HG03066 (cell line): ENCODE data around the gene ACVRL1.
"Not testable (repeated sequence)": the region's sequence is repeated elsewhere in the genome, so short reads cannot be mapped to it uniquely, and the experiment has no call there.

Experiments used
- ATAC-seq: cut with Tn5 transposase; IDR thresholded peaks from one replicate; pipeline ENCODE4 v1.9.1; 2021; ENCODE audit warnings: low read depth; ENCODE audit not compliant: unreplicated experiment

Gene ACVRL1

DNA sequence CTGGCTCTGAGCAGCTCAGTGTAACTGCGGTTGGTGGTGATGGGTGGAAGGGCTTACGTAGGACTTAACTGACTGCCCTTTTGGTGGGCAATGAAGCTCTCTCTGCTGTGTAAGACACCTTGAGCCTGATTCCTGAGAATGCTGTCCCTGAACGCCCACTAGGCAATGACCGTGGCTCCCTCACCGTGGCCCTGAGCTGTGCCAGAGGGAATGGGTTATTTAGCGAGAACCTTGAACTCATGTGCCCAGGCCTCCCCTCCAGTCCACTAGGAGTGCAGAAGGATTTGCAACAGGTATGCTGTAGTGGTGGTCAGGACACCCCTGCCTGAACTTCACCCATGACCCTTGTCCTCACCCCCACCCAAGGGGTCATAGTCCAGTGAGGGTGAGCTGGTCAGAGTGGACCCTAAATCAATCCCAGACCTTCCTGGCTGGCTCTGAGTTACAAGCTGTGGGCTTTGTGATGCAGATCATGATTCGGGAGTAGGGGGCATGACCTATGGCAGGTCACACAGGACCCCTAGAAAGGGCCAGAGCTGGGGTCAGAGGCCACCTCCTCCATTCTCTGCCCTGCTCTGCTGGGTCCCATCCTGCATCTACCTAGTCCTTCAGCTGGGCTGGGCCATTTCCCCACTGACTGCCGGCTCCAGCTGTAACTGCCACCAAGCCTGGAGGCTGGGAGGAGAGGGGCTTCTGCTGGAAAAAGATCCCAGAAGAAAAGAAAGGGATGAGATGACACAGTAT, 33.9 kb upstream of the ACVRL1 start:
- no peak for ATAC-seq

DNA sequence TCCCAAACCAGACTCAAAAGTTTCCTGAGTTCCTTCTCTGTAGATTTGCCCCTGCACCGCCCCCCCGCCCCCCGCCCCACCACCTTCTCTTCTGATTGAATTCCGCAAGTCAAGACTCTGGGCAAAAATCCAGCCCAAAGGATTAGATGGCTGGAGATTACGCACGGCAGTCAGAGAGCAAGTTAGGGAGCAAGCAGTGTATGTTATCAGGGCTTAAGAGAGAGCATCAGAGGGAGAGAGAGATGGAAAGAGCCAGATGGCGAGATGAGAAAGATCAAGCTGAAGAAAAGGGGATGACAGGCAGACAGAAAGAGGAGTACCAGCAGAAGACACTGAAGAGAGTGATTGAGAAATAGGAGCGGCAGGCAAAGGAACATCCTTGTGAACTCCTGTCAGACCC, 33.3 kb upstream of the ACVRL1 start:
- ATAC-seq, result no peak

DNA sequence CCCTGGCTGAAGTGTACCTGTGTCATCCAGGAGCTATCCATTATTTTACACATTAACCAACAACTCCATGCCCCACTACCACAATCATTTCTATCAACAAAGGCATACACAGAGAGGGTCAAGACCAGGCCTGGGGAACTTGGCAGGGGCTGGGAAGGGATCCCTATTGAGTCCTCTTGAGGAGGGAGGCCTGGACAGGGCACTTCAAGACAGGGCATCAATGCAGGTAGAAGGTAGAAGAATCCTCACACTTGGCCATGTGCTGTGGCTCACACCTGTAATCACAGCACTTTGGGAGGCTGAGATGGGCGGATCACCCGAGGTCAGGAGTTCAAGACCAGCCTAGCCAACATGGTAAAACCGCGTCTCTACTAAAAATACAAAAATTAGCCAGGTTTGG, 32.8 kb upstream of the ACVRL1 start:
- no peak for ATAC-seq

DNA sequence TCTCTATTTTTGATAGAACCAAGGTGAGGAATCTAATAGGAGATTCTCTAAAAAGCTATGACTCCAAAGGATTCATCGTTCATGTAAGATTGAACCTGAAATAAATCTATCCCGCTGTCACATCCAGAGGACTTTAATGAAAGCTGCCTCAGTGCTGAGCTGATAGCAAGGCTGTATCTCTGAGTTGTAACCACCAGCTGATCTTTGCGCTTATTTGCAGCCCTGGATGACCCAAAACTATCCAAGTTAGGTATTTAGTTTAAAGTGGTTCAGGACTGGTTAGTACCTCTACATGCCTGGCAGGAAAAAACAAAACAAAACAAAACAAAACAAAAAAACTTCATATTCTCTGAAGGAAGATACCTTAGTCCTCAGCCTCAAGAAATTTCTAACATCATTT, 28.2 kb upstream of the ACVRL1 start:
- ATAC-seq, result no peak

DNA sequence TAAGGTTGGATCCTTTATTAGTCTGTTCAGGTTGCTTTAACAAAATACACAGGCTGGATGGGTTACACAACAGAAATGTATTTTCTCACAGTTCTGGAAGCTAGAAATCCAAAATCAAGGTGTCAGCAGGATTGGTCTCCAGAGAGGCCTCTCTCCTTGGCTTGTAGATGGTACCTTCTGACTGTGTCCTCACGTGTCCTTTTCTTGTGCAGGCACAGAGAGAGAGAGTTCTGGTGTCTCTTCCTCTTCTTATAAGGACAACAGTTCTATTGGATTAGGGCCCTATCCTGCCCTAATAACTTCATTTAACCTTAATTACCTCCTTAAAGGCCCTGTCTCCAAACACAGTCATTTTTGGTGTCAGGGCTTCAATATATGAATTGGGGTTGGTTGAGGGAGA, 24.0 kb upstream of the ACVRL1 start:
- ATAC-seq, result no peak

DNA sequence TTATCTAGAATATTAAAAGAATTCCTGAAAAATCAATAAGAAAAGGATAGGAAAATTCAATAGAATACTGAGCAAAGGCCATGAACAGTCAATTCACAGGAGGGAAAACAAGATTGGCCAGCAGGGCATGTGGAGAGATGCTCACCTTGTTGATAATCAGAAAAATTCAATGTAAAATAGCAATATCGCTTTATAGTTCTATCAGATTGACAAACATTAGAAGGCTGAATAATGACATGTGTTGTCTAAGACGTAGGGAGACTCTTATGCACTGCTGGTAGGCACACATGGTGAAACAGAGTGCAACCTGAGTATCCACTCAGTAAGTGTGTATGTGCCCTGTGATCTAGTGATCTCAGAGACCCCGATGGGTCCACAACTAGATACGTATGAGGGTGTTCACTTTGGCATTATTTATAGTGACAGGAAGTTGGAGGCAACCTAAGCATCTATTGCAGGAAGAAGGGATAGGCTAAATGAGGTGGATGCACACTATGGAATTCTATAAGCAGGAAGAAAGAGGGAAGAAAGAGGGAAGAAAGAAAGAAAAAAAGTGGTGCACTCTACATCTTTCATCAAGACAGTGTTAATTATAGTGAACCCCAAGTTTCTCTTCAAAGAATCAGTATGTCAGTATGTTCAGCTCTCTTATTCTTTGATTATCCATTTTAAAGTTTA, 23.2 kb upstream of the ACVRL1 start:
- ATAC-seq, result no peak

DNA sequence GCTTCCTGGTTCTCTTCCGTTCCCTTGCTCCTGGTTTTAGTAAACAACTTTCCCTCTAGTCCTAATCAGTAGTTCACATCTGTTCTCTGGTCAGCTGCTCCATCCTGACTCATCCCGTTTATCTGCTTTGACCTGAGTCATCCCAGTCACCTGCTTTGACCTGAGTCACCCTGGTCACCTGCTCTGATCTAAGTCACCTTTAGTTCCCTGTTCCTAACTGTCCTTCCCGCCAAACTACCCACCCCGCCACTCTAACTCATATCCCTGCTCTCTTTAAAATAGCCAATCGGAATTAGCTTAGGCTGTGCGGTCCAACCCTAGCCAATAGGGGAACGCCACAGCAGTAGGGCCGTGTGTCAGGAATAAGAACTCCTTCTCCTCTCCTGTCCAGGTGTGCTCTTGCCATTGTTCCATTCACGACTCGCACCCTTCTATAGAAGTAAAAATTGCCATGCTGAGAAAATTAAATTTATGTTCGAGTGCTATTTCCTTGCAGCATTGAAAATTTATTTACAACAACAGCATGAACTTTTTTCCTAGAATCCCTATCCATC, 22.6 kb upstream of the ACVRL1 start:
- no peak for ATAC-seq

DNA sequence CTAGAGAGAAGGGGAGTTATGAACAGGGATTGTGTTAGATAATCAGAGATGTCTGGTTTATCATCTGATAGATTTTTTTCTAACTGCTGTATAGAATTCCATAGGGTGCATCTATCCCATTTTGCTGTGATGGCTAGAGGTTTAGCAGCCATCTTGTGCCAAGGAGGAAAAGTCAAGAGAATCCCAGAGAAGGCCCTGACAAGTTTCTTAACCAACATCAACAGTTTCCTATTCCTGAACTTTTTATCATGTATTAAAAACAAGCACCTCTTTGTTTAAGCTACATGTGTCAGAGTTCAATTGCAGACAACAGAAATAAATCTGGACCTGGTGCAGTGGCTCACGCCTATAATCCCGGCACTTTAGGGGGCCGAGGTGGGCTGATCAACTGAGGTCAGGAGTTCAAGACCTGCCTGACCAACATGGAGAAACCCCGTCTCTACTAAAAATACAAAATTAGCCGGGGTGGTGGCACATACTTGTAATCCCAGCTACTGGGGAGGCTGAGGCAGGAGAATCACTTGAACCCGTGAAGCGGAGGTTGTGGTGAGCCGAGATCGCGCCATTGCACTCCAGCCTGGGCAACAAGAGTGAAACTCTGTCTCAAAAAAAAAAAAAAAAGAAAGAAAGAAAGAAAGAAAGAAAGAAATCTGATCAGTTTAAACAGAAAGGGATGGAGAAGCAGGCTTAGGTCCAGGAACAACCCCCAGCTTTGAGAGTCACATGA, 21.8 kb upstream of the ACVRL1 start:
- ATAC-seq, result not testable (repeated sequence)

DNA sequence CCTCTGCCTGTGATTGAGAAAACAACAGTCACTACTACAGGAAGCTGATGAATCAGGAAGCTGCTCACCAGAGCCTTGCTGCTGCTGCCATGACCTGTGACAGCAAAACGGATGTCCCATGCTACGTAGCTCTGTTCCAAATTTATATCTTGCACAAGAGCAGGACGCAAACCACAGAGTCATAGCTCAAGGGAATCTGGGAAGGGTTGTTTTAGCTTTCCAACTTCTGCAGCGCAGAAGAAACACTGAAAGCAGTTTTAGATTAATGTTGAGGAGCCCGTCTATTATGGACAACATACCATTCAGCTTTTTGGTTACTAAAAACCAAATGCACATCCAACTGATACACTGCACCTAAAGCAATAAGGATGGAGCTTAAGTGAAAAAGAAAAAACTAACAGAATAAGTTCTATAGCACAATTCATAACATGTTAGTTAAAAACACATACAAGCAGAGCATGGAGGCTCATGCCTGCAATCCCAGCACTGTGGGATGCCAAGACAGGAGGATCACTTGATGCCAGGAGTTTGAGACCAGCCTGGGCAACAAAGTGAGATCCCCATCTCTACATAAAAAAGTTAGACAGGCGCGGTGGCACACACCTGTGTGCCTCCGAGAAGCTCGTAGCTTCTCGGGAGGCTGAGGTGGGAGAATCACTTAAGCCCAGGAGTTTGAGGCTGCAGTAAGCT, 21.1 kb upstream of the ACVRL1 start:
- no peak for ATAC-seq

DNA sequence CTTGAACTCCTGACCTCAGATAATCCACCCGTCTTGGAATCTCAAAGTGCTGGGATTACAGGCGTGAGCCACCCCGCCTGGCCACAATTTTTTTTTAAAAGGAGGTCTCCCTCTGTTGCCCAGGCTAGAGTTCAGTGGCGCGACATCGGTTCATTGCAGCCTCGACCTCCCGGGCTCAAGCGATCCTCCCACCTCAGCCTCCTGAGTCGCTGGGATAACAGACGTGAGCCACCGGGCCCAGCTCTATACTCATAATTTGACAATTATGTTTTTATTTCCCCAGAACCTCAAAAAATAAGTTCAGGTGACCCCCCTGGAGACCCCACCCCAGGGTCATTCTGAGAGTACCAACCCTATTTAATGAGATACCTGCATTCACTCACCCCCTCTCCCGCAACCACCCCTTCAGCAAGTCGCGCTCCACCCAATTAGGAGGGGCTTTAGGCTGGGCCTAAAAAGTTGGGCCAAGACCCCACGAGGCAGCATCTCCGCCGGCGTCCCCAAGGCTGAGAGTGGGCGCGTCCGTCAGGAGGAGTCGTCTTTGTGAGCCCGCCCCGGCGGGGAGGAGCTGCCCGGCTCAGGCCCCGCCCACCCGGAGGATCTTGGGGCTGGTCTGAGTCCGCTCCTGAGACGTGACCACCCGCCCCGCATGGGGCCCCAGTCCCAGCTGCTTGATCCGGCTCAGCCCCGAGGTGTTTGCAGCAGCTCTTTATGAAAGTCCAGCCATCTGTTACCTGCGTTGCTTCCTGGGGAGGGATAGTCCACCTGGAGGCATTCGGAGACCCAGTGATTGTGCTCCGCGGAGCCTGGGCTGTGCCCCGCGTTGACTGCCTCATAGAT, 19.6 kb upstream of the ACVRL1 start, which contains the start of gene ANKRD33:
Gene ANKRD33, plus strand, starts transcription at position 628 of the 840 bp plus-strand sequence. Its CDS starts 84 bp downstream, at position 712.
- ATAC-seq, result no peak

DNA sequence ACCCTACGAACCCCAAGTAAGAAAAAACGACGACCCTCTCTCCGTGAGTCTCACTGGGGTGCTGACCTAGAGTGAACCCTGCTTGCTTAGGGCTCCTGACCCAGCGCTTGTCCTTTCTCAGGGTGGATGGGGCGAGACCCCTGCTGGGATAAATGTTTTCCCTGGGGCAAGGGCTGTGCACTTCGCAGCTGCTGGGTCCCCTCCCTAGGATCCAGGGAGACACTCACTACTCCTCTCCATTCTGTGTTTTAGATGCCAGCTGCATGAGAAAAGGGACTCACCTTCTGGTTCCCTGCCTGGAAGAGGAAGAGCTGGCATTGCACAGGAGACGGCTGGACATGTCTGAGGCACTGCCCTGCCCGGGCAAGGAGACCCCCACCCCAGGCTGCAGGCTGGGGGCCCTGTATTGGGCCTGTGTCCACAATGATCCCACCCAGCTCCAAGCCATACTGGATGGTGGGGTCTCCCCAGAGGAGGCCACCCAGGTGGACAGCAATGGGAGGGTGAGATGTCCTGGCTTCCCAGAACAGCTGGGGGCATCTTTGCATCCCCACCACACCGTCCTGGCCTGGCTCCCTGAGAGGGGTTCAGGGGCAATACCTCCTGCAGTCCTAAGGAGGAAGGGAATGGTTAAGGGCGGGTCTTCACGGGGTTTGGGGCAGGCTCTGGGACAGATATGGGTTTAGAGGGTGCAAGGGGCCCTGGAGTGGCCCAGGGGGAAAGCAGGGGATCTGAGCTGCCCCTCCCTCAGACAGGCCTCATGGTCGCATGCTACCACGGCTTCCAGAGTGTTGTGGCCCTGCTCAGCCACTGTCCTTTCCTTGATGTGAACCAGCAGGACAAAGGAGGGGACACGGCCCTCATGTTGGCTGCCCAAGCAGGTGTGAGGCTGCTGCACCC, 18.7 kb upstream of the ACVRL1 start:
- no peak for ATAC-seq

DNA sequence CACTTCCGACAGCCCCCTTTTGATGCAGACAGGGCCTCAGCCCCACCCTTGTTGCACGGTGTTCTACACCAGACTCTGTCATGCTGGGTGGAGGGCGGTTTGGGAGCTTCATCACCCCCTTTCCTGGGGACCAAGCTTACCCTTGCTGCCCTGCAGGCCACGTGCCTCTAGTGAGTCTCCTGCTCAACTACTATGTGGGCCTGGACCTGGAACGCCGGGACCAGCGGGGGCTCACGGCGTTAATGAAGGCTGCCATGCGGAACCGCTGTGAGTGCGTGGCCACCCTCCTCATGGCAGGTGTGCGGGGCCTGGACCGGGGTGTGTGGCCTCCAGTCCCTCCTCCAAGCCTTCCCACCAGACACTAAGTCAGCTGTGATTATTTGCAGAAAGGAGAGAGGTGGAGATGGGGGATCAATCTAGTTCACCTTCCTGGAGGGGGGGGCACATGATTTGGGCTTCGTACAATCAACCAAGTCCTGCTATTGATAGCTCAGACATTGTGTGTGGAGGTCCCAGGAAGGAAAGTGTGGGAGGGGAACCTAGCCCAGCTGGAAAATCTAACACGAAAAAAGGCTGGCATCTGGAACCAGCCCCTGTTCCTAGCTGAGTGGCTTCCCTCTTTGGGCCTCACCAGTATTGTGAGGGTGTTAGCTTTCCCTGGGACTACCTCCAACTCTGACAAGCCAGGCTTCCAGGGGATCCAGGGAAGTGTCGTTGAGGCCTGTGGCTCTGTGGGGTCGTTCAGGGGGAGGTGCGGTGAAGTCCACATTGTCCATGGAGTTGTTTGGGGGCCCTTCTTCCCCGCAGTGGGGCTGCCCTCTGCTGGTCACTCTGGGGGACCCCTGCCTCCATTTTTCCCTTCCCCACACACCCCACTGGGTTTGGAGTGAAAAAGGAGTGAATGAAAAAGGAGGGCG, 17.8 kb upstream of the ACVRL1 start:
- no peak for ATAC-seq

DNA sequence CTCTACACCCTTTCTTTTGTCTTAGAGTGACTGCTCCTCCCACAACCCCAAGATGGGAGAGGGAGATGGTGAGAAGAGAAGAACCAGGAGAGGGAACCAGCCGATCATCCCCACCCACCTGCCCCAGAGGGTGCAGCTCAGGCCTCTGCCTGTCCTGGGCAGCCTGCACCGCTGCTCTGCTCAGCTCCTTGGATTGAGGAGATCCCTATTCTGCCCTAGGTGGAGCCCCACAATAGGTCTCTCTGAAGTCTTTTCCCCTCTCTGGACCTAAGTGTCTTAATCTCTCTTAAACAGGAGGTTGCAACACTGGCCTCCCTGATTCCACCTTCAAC, 17.2 kb upstream of the ACVRL1 start:
- ATAC-seq, result no peak

DNA sequence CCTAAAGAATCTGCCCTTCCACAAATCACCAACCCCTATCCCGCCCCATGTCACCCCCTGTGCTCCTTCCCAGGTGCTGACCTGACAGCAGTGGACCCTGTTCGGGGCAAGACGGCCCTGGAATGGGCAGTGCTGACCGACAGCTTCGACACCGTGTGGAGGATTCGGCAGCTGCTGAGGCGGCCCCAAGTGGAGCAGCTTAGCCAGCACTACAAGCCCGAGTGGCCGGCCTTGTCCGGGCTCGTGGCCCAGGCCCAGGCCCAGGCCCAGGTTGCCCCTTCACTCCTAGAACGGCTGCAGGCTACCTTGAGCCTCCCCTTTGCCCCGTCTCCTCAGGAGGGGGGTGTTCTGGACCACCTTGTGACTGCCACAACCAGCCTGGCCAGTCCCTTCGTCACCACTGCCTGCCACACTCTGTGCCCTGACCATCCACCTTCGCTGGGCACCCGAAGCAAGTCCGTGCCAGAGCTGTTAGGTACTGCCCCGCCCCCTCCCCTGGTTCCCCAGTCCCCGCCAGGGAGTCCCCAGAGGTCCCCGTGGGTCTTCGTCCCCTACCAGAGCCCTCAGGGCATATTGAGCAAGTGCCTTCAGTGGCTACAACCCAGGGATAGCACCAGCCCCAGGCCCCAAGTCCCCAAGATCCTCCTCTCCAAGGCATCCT, 16.7 kb upstream of the ACVRL1 start:
- ATAC-seq, result no peak

DNA sequence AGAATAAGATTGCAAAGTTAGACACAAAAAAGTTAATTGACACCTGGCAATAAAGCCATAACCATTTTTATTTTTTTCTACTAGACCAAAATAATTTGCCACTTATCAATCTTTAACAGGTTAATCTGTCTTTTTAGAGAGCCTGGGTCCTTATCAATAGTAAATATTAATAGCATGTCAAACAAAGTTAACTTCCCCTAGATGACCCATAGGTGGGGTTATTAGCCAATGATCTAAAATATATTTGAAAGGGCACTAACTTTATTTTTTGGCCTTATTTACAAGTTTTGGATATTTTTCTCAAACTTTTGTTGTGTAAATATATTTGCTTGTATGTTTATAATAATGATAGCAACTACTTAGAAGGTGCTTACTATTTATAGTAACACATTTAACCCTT, 15.5 kb upstream of the ACVRL1 start:
- ATAC-seq, result no peak

DNA sequence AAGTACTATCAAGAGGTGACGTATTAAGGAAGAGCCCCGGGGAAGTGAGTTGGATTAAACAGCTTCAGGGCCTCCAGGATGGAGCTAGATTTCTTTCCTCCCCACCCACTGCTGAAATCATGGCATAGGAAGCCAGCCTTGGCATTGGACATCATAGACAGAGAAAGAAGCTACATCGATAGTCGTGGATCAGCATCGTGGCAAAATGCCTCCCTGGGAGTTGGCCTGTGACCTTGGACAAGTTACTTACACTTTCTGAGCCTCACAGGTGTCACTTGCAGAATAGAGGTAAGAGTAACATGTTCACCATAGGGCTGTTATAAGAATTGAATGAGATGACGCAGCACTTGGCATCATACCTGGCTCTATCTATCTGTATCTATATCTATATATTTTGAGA, 13.5 kb upstream of the ACVRL1 start:
- no peak for ATAC-seq

DNA sequence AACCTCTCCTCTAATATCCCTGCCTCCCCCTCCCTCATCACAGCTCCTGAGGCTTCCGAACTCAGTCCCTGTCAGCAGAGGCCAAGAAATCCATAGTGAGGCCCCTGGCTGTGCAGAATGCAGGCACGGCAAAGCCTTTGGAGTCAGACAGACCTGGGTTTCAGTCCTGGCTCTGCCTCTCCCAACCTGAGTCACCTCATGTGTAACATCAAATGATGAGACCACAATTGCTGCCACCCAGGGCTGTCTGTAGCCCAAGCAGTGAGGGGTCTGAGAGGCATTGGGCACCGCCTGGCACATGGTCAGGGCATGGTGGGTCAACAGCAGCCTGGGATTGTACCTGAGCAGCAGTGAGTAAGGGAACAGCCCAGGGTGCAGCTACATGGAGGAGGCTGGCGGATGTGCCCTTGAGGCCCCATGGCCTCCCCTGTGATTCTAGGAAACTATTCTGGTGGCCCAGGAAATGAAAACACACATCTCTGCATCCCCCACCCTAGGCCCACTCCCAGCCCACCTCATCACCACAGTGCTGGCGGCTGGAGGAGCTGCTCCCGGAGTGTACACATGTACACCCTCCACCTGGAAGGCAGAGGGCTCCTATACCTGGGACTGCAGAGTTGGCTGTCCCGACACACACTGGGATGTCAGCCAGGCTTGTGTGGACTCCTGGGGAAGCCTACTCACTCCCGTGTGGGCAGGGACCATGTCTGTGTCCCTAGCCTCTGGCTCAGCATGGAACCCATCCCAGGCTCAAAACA, 11.7 kb upstream of the ACVRL1 start:
- no peak for ATAC-seq
